Measurements from ENCODE around the gene ZDHHC7. TPM values are rescaled to one million over a fixed set of nuclear protein-coding genes. Genes with fewer than 3 reads are reported as not detected.

ZDHHC7 gene
- total RNA-seq, result 10 to 100 TPM; 24.8 to 89.1 (median 69.6) TPM

GRCh38 chr16:85010931-85011845, at the start of gene ZDHHC7:
ZDHHC7 (minus strand) TSS chr16:85011535; CDS start chr16:84990618, 20,917 bp downstream.
- Histone ChIP-seq H3K36me3 (no peaks in the 10 kb centered on the region), H3K27ac (peak within 1 kb of the TSS; percentile 92 to 98 (median 92)), H3K9me3 (no peaks in the 10 kb centered on the region), H3K27me3 (no peaks in the 10 kb centered on the region), H3K4me3 (peak within 1 kb of the TSS; percentile 72 to 93 (median 82)), H3K4me1 (peaks cover 0 to 40% (median 5%) of the 10 kb centered on the region in 4 donors)
- TF ChIP-seq CTCF (IDR thresholded peaks at IDR 0.05) (no peak), POLR2A (IDR thresholded peaks at IDR 0.05) (peak; percentile 72 to 83)
- DNase-seq, result peak; percentile 84 to 93 (median 92)

GRCh38 chr16:85058909-85059308, 47.6 kb upstream of the ZDHHC7 start:
- TF ChIP-seq POLR2A (IDR thresholded peaks at IDR 0.05) (no peak), CTCF (IDR thresholded peaks at IDR 0.05) (no peak)
- H3K4me3 ChIP-seq, result no peak overlapping the region
- peaks cover 0 to 35% (median 25%) of the 10 kb centered on the region in 4 donors for H3K4me1 ChIP-seq
- no peaks in the 10 kb centered on the region for H3K27me3 ChIP-seq
- DNase-seq, result no peak
- no peaks in the 10 kb centered on the region for H3K9me3 ChIP-seq
- no peak overlapping the region for H3K27ac ChIP-seq
- H3K36me3 ChIP-seq, result no peaks in the 10 kb centered on the region

- DNase-seq, result peak in 2 of 3 donors; percentile 66 to 76
- H3K27me3 ChIP-seq, result no peaks in the 10 kb centered on the region
- no peaks in the 10 kb centered on the region for H3K36me3 ChIP-seq
- peak overlapping the region in 2 of 4 donors; percentile 49 to 85 for H3K27ac ChIP-seq
- H3K4me1 ChIP-seq, result peaks cover 0 to 35% (median 25%) of the 10 kb centered on the region in 4 donors
- H3K4me3 ChIP-seq, result no peak overlapping the region
- TF ChIP-seq CTCF (IDR thresholded peaks at IDR 0.05) (no peak), POLR2A (IDR thresholded peaks at IDR 0.05) (no peak)
- no peaks in the 10 kb centered on the region for H3K9me3 ChIP-seq
Measured at GRCh38 chr16:85057948-85058347, 46.6 kb upstream of the ZDHHC7 start.

- Histone ChIP-seq H3K27ac (peak overlapping the region in 3 of 4 donors; percentile 59 to 85 (median 70)), H3K4me1 (peaks cover 0 to 35% (median 25%) of the 10 kb centered on the region in 4 donors), H3K4me3 (no peak overlapping the region), H3K27me3 (no peaks in the 10 kb centered on the region), H3K9me3 (no peaks in the 10 kb centered on the region), H3K36me3 (no peaks in the 10 kb centered on the region)
- peak in 1 of 3 donors; percentile 29 for DNase-seq
- peak in 4 of 6 experiments; percentile 4 to 40 (median 31) for TF ChIP-seq CTCF (IDR thresholded peaks at IDR 0.05)
- TF ChIP-seq POLR2A (IDR thresholded peaks at IDR 0.05), result no peak
Measured at GRCh38 chr16:85057212-85057889, 46.0 kb upstream of the ZDHHC7 start.

- Histone ChIP-seq H3K9me3 (no peaks in the 10 kb centered on the region), H3K36me3 (no peaks in the 10 kb centered on the region), H3K4me1 (peaks cover 0 to 39% (median 25%) of the 10 kb centered on the region in 4 donors), H3K27ac (peak overlapping the region; percentile 70 to 85 (median 84)), H3K27me3 (no peaks in the 10 kb centered on the region), H3K4me3 (peak overlapping the region in 2 of 4 donors; percentile 13 to 22)
- peak in 3 of 6 experiments; percentile 6 to 15 (median 7) for TF ChIP-seq CTCF (IDR thresholded peaks at IDR 0.05)
- no peak for TF ChIP-seq POLR2A (IDR thresholded peaks at IDR 0.05)
- peak in 2 of 3 donors; percentile 28 to 59 for DNase-seq
Measured at GRCh38 chr16:85056211-85056748, 44.9 kb upstream of the ZDHHC7 start.
